Measurements from ENCODE around the gene CUX1.

- TF ChIP-seq CTCF (IDR thresholded peaks at IDR 0.05; ENCODE audit: borderline replicate concordance, extremely low read depth, low read length, poor library complexity, severe bottlenecking) (no peak), EZH2 (IDR thresholded peaks at IDR 0.05; ENCODE audit: borderline replicate concordance, low read depth, low read length, severe bottlenecking) (no peak)
These were observed 155.2 kb downstream of the CUX1 start for GRCh38 chr7:101972627-101973026.
